K562 (cell line): ENCODE measurements around the gene NME4. TPM values are rescaled to one million over a fixed set of nuclear protein-coding genes. Genes with fewer than 3 reads are reported as not detected.

Experiments used
- ATAC-seq: fragments of 200-7000 bp; cut with Tn5 transposase; 3 replicates; pipeline ENCODE4 v1.9.1; 2020; ENCODE audit warnings: moderate library complexity
- BruUV-seq: library from RNA; stranded (reverse); fragments of 400-500 nt; replicated peaks from 2 replicates; lab custom pipeline; 2021; lab: Mats Ljungman, UMichigan
- CTCF ChIA-PET: fragments of 300-600 bp; formaldehyde crosslinking; extraction: SDS; loops from one replicate; lab custom pipeline; 2021; ENCODE audit warnings: low intra/inter-chr PET ratio; lab: Yijun Ruan, JAX
- POLR2A ChIA-PET: fragments of 300-600, 350-650 bp; sonication (Branson Sonifier 250); formaldehyde crosslinking; extraction: SDS; loops from one replicate; lab custom pipeline; 2021; ENCODE audit warnings: antibody characterized with exemption, inconsistent platforms; lab: Yijun Ruan, JAX
- DNase-seq, 4 experiments: peaks; one replicate each; pipeline versions ENCODE4 v3.0.0 to v3.0.0-alpha.2; 2011 to 2018; ENCODE audit warnings: low spot score in 3 of 4, mixed read lengths in 3 of 4; ENCODE audit errors: extremely low read depth in 1 of 4
- FAIRE-seq: peaks from 2 replicates; lab custom pipeline; 2011; peaks lifted over from hg19 to GRCh38; lab: Jason Lieb, UNC
- H2AFZ ChIP-seq: 2 replicates; pipeline ENCODE4 v1.6.0; 2011; ENCODE audit warnings: low read depth, low read length, control low read depth, inconsistent platforms
- H3K27ac ChIP-seq: fragments of 200-600 bp; 3 replicates; pipeline ENCODE4 v1.8.0; 2011; ENCODE audit warnings: low read depth, mild to moderate bottlenecking, control low read depth, inconsistent platforms, low read length, moderate library complexity, mixed read lengths; ENCODE audit errors: extremely low read depth
- H3K27me3 ChIP-seq, 2 experiments: fragments of 300-600 bp in 1 of 2; 2 replicates in 1 of 2; 3 replicates in 1 of 2; pipeline versions ENCODE4 v1.6.0 to v1.8.0; 2011; ENCODE audit warnings: inconsistent platforms in 2 of 2, low read length in 2 of 2, mild to moderate bottlenecking in 1 of 2, mixed read lengths in 1 of 2, moderate library complexity in 1 of 2; ENCODE audit not compliant: control insufficient read depth in 2 of 2, insufficient read depth in 2 of 2
- H3K36me3 ChIP-seq: fragments of 300-600 bp; 3 replicates; pipeline ENCODE4 v1.8.0; 2011; ENCODE audit warnings: mild to moderate bottlenecking, low read length, inconsistent platforms; ENCODE audit not compliant: control insufficient read depth, insufficient read depth
- H3K4me1 ChIP-seq, 2 experiments: fragments of 200-600 bp in 1 of 2; replicated peaks in 1 of 2; 2 replicates in 1 of 2; 3 replicates in 1 of 2; pipeline versions ENCODE4 v1.5.1 to v1.8.0; 2011; ENCODE audit warnings: inconsistent platforms in 2 of 2, low read length in 2 of 2, mild to moderate bottlenecking in 1 of 2, mixed read lengths in 1 of 2, moderate library complexity in 1 of 2; ENCODE audit not compliant: control insufficient read depth in 2 of 2, insufficient read depth in 2 of 2
- H3K4me2 ChIP-seq: 2 replicates; pipeline ENCODE4 v1.6.1; 2011; ENCODE audit warnings: low read length, control low read depth, inconsistent platforms, mixed read lengths; ENCODE audit not compliant: insufficient read depth
- H3K4me3 ChIP-seq: fragments of 200-600 bp; sonication (generic), shearing (Covaris generic); 2 replicates; pipeline ENCODE4 v1.5.1; 2016; ENCODE audit warnings: control low read depth, inconsistent platforms
- H3K79me2 ChIP-seq: fragments of 200-600 bp; 3 replicates; pipeline ENCODE4 v1.8.0; 2011; ENCODE audit warnings: low read length, inconsistent platforms; ENCODE audit not compliant: control insufficient read depth, insufficient read depth
- H3K9ac ChIP-seq, 2 experiments: 2 replicates each; pipeline versions ENCODE4 v1.6.0 to v1.6.1; 2011; ENCODE audit warnings: low read depth in 2 of 2, low read length in 2 of 2, control low read depth in 1 of 2, inconsistent platforms in 1 of 2, mild to moderate bottlenecking in 1 of 2, mixed read lengths in 1 of 2; ENCODE audit not compliant: insufficient read depth in 1 of 2
- H3K9me1 ChIP-seq: one replicate; pipeline ENCODE4 v1.6.0; 2011; ENCODE audit warnings: inconsistent platforms, mild to moderate bottlenecking, low read length, moderate library complexity; ENCODE audit not compliant: control insufficient read depth, insufficient read depth
- H3K9me3 ChIP-seq: replicated peaks from 2 replicates; pipeline ENCODE4 v1.5.1; 2011; ENCODE audit warnings: low read depth, low read length, inconsistent platforms; ENCODE audit not compliant: control insufficient read depth, insufficient read depth
- H4K20me1 ChIP-seq: replicated peaks from 2 replicates; pipeline ENCODE4 v1.6.1; 2011; ENCODE audit warnings: low read length, inconsistent platforms, mixed read lengths; ENCODE audit not compliant: control insufficient read depth, insufficient read depth
- BCL6 ChIP-seq: fragments of 250-450 bp; sonication (Bioruptor Pico); IDR thresholded peaks from 2 replicates; pipeline ENCODE4 v1.4.0; 2020
- CCAR2 ChIP-seq: fragments of 200-400 bp; formaldehyde crosslinking; IDR thresholded peaks from 2 replicates; pipeline ENCODE4 v1.6.1; 2017; ENCODE audit warnings: mild to moderate bottlenecking, low read depth, low read length
- CHCHD3 ChIP-seq: fragments of 250-450 bp; sonication (Bioruptor Pico); IDR thresholded peaks from 2 replicates; pipeline ENCODE4 v2.1.2; 2022; ENCODE audit warnings: mild to moderate bottlenecking
- KLF10 ChIP-seq: fragments of 250-450 bp; sonication (Bioruptor Pico); IDR thresholded peaks from 2 replicates; pipeline ENCODE4 v1.6.1; 2021; ENCODE audit warnings: matching md5 sums
- LCOR ChIP-seq: sonication (generic); formaldehyde crosslinking; IDR thresholded peaks from 2 replicates; pipeline ENCODE4 v1.8.0; 2022; ENCODE audit warnings: mild to moderate bottlenecking, missing genetic modification reagents
- MLLT1 ChIP-seq, 2 experiments: fragments of 450-650 bp; IDR thresholded peaks; 2 replicates each; pipeline ENCODE4 v1.6.1; 2016
- MXI1 ChIP-seq: IDR thresholded peaks from 2 replicates; pipeline ENCODE4 v1.6.1; 2011; ENCODE audit warnings: low read depth, mild to moderate bottlenecking, improper control_type of control experiment, low read length
- PHF21A ChIP-seq: fragments of 450-650 bp; IDR thresholded peaks from 2 replicates; pipeline ENCODE4 v1.6.1; 2017; ENCODE audit warnings: low read depth, borderline replicate concordance
- RERE ChIP-seq: sonication (generic); formaldehyde crosslinking; IDR thresholded peaks from 2 replicates; pipeline ENCODE4 v1.8.0; 2023; ENCODE audit warnings: missing genetic modification reagents, mild to moderate bottlenecking, borderline replicate concordance
- RNF2 ChIP-seq: sonication (generic); IDR thresholded peaks from 2 replicates; pipeline ENCODE4 v1.6.1; 2016
- ZNF274 ChIP-seq: IDR thresholded peaks from 2 replicates; pipeline ENCODE4 v1.6.1; 2011; ENCODE audit warnings: low read depth, mild to moderate bottlenecking, low read length, moderate library complexity, borderline replicate concordance
- ZNF384 ChIP-seq: IDR thresholded peaks from 2 replicates; pipeline ENCODE4 v1.6.1; 2012; ENCODE audit warnings: low read depth, low read length, improper control_type of control experiment
- WGBS: fragments of 100-300 bp; shearing (Covaris generic); methylation state at CpG from one replicate; pipeline ENCODE4 v1.1.6; 2016; ENCODE audit warnings: low coverage, mixed read lengths; ENCODE audit not compliant: insufficient coverage; ENCODE audit errors: missing lambda C conversion rate; 5-methylcytosine and 5-hydroxymethylcytosine counted together
- in situ Hi-C: fragments of 300-500 bp; cut with MboI; formaldehyde crosslinking; loops from 4 replicates; pipeline ENCODE4 v1.15.0; 2018; ENCODE audit warnings: inconsistent platforms, mixed read lengths
- intact Hi-C: fragments of 100-400 bp; cut with micrococcal nuclease; formaldehyde crosslinking; loops from 2 replicates; pipeline ENCODE4 v1.14.2; 2022
- polyA plus RNA-seq, 8 experiments: library from polyadenylated mRNA; depleted of rRNA in 4 of 8; stranded (reverse) in 5 of 8; unstranded in 3 of 8; fragments of >200 nt; fragmentation: Nextera tagmentation in 2 of 8; fragmentation: Illumina TruSeq in 1 of 8; extraction: Ambion mirVana in 2 of 8; extraction: Trizol in 1 of 8; gene quantifications; 2 replicates each; pipeline versions ENCODE4 v1.2.1 to v1.2.3, GENCODE V29; 2011 to 2014; ENCODE audit warnings: inconsistent platforms in 1 of 8, missing spikeins in 1 of 8
- total RNA-seq, 7 experiments: library from RNA; depleted of rRNA in 6 of 7; stranded (reverse); fragments of >200 nt in 6 of 7; fragmentation: Illumina TruSeq in 2 of 7; extraction: Trizol in 2 of 7; gene quantifications; 2 replicates each; pipeline versions ENCODE4 v1.2.1 to v1.2.3, GENCODE V29; 2011 to 2021; ENCODE audit warnings: low replicate concordance in 1 of 7
- TF ChIP-seq, protein P1 (sequence below): sonication (generic); IDR thresholded peaks from 2 replicates; pipeline ENCODE4 v1.6.1; 2016
- TF ChIP-seq, protein P2 (sequence below): fragments of 250-450 bp; sonication (Bioruptor Pico); IDR thresholded peaks from 2 replicates; pipeline ENCODE4 v1.5.0; 2020; ENCODE audit warnings: mild to moderate bottlenecking, borderline replicate concordance

Gene NME4
- total and polyA plus RNA-seq, 9 of the 15 experiments (the other 6 are each of a cell fraction or from before 2014, with no cell fraction given), result 15.4 to 264 (median 139) TPM

DNA sequence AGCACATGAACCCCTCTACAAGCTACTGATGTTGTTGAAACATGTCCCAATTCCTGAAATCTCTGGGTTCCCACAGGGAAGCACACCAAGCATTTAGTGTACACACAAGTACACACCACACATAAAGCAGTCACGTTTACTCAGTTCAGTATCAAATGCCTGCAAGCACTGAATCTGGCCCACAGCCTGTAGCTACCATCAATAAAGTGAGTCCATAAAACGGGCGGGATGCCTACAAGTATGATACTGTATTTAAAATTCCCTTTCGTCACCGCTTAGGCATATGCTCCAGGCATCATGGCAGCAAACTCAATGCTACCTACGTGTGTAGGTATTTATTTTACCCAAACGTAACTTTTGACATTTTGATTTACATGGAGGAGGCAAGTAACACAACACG, 46.8 kb upstream of the NME4 start:
- H2AFZ ChIP-seq, result no peak overlapping the region
- H3K27me3 ChIP-seq, result no peaks in the 10 kb centered on the region
- 73% methylated on average over 8 of the region's 8 CpGs for WGBS
- no peak overlapping the region for H3K9ac ChIP-seq
- BruUV-seq, result TSS peak; percentile 50
- in situ Hi-C loops, result no loop called here
- peaks cover 69% of the 10 kb centered on the region for H3K79me2 ChIP-seq
- peaks cover 3% of the 10 kb centered on the region; the same call in 1 of the 2 replicates for H4K20me1 ChIP-seq
- H3K9me1 ChIP-seq, result peaks cover 6% of the 10 kb centered on the region
- H3K4me1 ChIP-seq, result peaks cover 26 to 37% of the 10 kb centered on the region in 2 experiments
- peak overlapping the region; percentile 11; the same call in 1 of the 2 replicates for H3K4me2 ChIP-seq
- no peak overlapping the region for H3K27ac ChIP-seq
- H3K36me3 ChIP-seq, result peaks cover 53% of the 10 kb centered on the region
- intact Hi-C loops, result loop anchor here (5.0 kb wide), 1 partner anchor 113 kb away; no protein-coding TSS in a partner anchor
- ChIA-PET POLR2A (interaction anchor here (0.6 to 2.7 kb wide), 7 partner anchors 10 to 278 kb away, joined by 3 to 22 read pairs (median 4); partner anchors contain the start of gene RHBDF1), CTCF (interaction anchor here (1.0 kb wide), 1 partner anchor 242 kb away, joined by 4 read pairs; no protein-coding TSS in a partner anchor)
- no peaks in the 10 kb centered on the region for H3K9me3 ChIP-seq
- DNase-seq (no peak), ATAC-seq (no peak), FAIRE-seq (no peak)
- H3K4me3 ChIP-seq, result no peak overlapping the region
- TF ChIP-seq ZNF384, result no peak
- no peak for TF ChIP-seq MLLT1 (IDR thresholded peaks at IDR 0.05)
- no peak for TF ChIP-seq RNF2
- no peak for TF ChIP-seq PHF21A
- TF ChIP-seq MXI1, result no peak
- TF ChIP-seq, protein P1, sequence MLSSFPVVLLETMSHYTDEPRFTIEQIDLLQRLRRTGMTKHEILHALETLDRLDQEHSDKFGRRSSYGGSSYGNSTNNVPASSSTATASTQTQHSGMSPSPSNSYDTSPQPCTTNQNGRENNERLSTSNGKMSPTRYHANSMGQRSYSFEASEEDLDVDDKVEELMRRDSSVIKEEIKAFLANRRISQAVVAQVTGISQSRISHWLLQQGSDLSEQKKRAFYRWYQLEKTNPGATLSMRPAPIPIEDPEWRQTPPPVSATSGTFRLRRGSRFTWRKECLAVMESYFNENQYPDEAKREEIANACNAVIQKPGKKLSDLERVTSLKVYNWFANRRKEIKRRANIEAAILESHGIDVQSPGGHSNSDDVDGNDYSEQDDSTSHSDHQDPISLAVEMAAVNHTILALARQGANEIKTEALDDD, result no peak
- TF ChIP-seq CHCHD3 (CRISPR knock-in tag), result no peak
- TF ChIP-seq LCOR (CRISPR knock-in tag), result no peak
- no peak for TF ChIP-seq ZNF274
- no peak for TF ChIP-seq BCL6 (CRISPR knock-in tag)
- TF ChIP-seq RERE (CRISPR knock-in tag), result no peak
- TF ChIP-seq, protein P2, sequence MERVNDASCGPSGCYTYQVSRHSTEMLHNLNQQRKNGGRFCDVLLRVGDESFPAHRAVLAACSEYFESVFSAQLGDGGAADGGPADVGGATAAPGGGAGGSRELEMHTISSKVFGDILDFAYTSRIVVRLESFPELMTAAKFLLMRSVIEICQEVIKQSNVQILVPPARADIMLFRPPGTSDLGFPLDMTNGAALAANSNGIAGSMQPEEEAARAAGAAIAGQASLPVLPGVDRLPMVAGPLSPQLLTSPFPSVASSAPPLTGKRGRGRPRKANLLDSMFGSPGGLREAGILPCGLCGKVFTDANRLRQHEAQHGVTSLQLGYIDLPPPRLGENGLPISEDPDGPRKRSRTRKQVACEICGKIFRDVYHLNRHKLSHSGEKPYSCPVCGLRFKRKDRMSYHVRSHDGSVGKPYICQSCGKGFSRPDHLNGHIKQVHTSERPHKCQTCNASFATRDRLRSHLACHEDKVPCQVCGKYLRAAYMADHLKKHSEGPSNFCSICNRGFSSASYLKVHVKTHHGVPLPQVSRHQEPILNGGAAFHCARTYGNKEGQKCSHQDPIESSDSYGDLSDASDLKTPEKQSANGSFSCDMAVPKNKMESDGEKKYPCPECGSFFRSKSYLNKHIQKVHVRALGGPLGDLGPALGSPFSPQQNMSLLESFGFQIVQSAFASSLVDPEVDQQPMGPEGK, result no peak
- no peak for TF ChIP-seq KLF10 (CRISPR knock-in tag)
- TF ChIP-seq CCAR2, result no peak
